ENCODE results near the gene BTBD9. TPM values are rescaled to one million over a fixed set of nuclear protein-coding genes. Genes with fewer than 3 reads are reported as not detected.

The BTBD9 gene
- total RNA-seq, 4 donors from 2014 or later: 5.5 to 14.1 (median 6.3) TPM

DNA sequence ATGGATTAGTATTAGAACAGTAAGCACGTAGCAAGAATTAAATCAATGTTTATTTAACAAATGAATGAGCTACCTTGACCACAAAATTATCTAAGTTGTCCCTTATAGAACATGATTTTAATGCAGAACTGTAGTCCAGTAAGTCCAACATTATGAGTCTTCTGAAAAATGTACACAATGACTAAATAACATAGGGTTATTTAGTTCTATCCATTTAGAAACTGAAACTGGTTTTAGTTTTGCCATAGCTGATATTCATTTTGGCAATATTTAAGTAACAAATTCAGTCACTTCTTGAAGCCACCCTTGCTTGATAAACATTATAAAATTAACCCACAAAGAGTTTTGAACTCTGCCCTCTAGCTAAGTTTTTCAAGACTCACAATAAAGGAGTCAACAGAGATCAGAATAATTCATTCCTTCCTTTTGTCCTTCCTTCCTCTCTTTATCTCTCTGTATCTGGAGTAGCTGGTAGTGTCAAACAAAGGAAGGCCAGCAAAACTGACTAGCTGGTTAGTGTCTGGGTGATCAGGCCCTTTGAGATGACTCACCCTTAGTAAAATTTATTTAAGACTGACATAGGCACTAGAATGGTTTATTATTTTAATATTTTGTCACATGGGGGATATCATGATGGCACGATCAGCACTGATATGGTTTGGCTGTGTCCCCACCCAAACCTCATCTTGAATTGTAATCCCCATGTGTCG is 115.1 kb downstream of the BTBD9 start:
- H3K27ac ChIP-seq: no peak overlapping the region
- no peaks in the 10 kb centered on the region for H3K36me3 ChIP-seq
- no peak for DNase-seq
- no peak overlapping the region for H3K4me3 ChIP-seq
- intact Hi-C loops (cut with DNase I; ENCODE audit: low total_unique reads): no loop called here
- TF ChIP-seq, protein P1, sequence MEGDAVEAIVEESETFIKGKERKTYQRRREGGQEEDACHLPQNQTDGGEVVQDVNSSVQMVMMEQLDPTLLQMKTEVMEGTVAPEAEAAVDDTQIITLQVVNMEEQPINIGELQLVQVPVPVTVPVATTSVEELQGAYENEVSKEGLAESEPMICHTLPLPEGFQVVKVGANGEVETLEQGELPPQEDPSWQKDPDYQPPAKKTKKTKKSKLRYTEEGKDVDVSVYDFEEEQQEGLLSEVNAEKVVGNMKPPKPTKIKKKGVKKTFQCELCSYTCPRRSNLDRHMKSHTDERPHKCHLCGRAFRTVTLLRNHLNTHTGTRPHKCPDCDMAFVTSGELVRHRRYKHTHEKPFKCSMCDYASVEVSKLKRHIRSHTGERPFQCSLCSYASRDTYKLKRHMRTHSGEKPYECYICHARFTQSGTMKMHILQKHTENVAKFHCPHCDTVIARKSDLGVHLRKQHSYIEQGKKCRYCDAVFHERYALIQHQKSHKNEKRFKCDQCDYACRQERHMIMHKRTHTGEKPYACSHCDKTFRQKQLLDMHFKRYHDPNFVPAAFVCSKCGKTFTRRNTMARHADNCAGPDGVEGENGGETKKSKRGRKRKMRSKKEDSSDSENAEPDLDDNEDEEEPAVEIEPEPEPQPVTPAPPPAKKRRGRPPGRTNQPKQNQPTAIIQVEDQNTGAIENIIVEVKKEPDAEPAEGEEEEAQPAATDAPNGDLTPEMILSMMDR (IDR thresholded peaks at IDR 0.05 in 4 of 5, conservative IDR thresholded peaks at IDR 0.05 in 1 of 5): no peak
- no peak for TF ChIP-seq POLR2A (IDR thresholded peaks at IDR 0.05)
- H3K27me3 ChIP-seq: no peaks in the 10 kb centered on the region
- no peak for ATAC-seq
- in situ Hi-C loops (cut with MboI; ENCODE audit: low sequenced_read_pairs in 4 of 4): no loop called here
- H3K4me1 ChIP-seq: no peaks in the 10 kb centered on the region
- H3K9me3 ChIP-seq: no peaks in the 10 kb centered on the region

DNA sequence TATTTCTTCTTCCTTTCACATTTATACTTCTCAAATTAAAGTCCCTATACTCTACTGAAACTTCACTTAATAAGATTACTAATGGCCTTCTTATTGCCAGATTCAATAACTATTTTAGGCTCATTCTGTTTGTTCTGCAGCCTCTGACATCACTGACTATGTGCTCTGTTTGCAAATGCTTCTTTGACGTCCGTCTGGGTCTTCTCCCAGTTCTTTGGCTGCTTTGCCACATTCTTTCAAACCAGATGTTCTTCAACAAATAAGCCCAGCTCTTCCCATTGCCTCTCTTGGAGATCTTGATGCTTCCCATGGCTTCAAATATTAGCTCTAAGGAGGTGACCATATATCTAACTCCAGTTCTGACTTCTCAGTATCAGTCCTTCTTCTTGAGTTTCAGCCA is 117.4 kb downstream of the BTBD9 start:
- Histone ChIP-seq H3K27ac (no peak overlapping the region), H3K27me3 (no peaks in the 10 kb centered on the region), H3K9me3 (no peaks in the 10 kb centered on the region), H3K36me3 (no peaks in the 10 kb centered on the region), H3K4me1 (peaks cover 4% of the 10 kb centered on the region in 2 donors), H3K4me3 (no peak overlapping the region)
- intact Hi-C loops (cut with DNase I; ENCODE audit: low total_unique reads) (no loop called here), in situ Hi-C loops (cut with MboI; ENCODE audit: low sequenced_read_pairs in 4 of 4) (no loop called here)
- DNase-seq (no peak), ATAC-seq (no peak)
- TF ChIP-seq POLR2A (IDR thresholded peaks at IDR 0.05): no peak
- TF ChIP-seq, protein P1 (IDR thresholded peaks at IDR 0.05 in 4 of 5, conservative IDR thresholded peaks at IDR 0.05 in 1 of 5): no peak

DNA sequence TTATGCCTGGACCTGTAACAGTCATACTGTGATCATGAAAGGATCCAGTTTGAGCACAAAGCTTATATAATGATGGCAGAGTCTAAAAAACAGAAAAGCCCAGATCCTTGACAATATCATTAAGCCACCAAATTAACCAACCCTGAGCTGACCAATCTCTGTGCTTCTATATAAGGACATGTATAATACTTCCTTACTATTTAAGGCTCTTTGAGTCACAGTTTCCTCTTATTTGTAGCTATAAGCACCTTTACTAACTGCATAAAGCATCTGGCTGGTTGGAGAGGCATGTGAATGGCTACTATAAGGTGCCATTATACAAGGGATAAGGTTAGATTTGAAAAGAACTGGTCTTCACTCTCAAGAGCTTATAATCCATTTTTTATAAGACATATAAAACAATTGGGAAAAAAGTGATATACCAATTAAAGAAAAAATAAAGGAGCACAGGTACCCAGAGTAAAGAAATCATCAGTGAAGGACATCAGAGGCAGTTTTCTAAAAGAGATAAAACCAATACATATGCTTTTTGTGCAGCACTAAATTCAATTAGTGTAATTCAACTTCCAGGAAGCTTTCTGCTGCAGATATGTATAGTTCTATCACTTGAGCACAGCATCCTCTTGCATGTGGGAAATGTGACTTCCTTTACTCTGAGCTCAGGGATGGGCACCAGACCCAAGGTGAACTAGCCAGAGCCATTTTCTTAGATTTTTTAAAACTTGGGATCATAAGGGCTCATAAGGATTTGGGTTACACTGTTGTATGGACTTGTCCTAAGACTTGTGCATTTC is 121.0 kb downstream of the BTBD9 start:
- DNase-seq: no peak
- TF ChIP-seq, protein P1 (IDR thresholded peaks at IDR 0.05 in 4 of 5, conservative IDR thresholded peaks at IDR 0.05 in 1 of 5): no peak
- TF ChIP-seq POLR2A (IDR thresholded peaks at IDR 0.05): no peak
- Histone ChIP-seq H3K27ac (no peak overlapping the region), H3K36me3 (no peaks in the 10 kb centered on the region), H3K4me1 (peaks cover 4% of the 10 kb centered on the region in 2 donors), H3K9me3 (no peaks in the 10 kb centered on the region), H3K4me3 (no peak overlapping the region), H3K27me3 (no peaks in the 10 kb centered on the region)
- intact Hi-C loops (cut with DNase I; ENCODE audit: low total_unique reads) (no loop called here), in situ Hi-C loops (cut with MboI; ENCODE audit: low sequenced_read_pairs in 4 of 4) (no loop called here)
- no peak for ATAC-seq

DNA sequence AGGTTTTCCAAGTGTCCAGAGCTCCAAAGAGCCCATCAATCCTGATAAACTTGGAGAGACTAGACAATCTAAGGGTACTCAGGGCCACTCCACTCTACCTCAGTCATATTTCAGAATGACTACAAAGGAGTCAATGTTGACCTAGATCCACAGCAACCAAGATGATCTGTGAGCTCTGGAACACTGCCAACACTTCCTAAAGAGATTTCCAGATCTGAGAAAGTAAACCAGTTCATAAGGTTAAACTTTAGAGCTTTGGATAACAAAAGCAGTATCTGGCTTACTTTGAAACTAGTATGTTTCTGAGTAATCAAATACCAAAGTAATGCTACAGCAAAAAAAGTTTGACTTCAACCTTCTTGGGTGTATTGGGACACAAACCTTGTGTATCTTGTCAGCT is 122.7 kb downstream of the BTBD9 start:
- TF ChIP-seq, protein P1 (IDR thresholded peaks at IDR 0.05 in 4 of 5, conservative IDR thresholded peaks at IDR 0.05 in 1 of 5): no peak
- TF ChIP-seq POLR2A (IDR thresholded peaks at IDR 0.05): no peak
- Histone ChIP-seq H3K4me3 (no peak overlapping the region), H3K27ac (no peak overlapping the region), H3K36me3 (no peaks in the 10 kb centered on the region), H3K9me3 (no peaks in the 10 kb centered on the region), H3K4me1 (peaks cover 4% of the 10 kb centered on the region in 2 donors), H3K27me3 (no peaks in the 10 kb centered on the region)
- DNase-seq: no peak
- in situ Hi-C loops (cut with MboI; ENCODE audit: low sequenced_read_pairs in 4 of 4) (no loop called here), intact Hi-C loops (cut with DNase I; ENCODE audit: low total_unique reads) (no loop called here)
- ATAC-seq: no peak
